HG03571 (cell line): ENCODE measurements around the gene STIM1.

Experiments
- ATAC-seq: cut with Tn5 transposase; IDR thresholded peaks from one replicate; pipeline ENCODE4 v1.9.1; 2021; ENCODE audit not compliant: unreplicated experiment

STIM1 gene

GRCh38 chr11:4061700-4062099, 206.2 kb downstream of the STIM1 start:
- no peak for ATAC-seq

DNA sequence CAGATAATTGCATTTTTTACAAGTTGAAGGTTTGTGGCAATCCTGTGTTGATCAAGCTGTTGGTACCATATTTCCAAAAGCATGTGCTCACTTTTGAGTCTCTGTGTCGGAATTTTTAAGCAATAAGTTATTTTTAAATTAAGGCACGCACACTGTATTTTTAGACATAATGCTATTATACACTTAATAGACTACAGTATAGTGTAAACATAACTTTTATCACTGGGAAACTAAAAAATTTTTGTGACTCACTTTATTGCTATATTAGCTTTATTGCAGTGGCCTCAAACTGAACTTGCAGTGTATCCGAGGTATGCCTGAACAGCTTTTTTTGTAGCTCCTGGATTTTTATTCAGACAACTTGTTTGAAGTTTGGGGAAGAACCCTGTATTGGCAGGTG, 207.9 kb downstream of the STIM1 start:
- no peak for ATAC-seq

GRCh38 chr11:4064278-4064955, 209.0 kb downstream of the STIM1 start:
- no peak for ATAC-seq

GRCh38 chr11:4065086-4065485, 209.6 kb downstream of the STIM1 start:
- no peak for ATAC-seq

DNA sequence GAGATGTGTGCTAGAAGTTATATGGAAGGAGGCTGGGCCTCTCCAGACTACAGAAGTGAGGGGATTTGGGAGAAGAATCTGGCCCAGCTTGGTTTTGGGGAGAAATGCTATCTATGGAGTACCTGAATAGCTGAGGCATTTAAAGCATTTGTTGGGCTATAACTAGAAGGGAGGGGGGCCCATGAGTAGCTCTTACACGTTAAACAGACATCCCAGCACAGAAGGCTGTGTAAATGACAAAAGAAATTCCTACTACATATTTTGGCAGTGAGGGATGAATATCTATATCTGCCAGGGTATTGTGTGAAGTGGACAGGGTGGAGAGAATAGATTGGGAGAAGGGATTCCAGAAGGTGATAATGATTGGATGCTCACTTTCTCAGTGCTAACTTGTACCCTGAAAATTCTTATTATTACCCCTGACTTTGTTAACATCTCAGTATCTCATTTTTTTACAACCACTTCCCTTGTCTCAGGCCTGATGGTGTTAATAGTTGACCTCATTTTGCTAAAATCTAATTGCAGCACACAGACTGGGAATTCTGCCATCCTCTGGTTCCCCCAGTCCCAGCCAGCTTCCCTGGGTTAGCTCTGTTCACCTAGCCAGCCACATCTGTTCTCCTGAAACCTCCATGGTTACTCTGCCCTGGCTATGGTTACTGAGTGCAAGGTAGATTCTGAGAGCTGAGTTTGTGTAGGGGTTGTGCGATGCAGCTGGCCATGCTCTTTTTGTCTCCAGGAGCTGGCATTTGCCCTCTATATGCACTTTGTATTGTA, 210.3 kb downstream of the STIM1 start:
- no peak for ATAC-seq

- ATAC-seq: no peak
Observed at GRCh38 chr11:4066910-4067309, 211.4 kb downstream of the STIM1 start.

DNA sequence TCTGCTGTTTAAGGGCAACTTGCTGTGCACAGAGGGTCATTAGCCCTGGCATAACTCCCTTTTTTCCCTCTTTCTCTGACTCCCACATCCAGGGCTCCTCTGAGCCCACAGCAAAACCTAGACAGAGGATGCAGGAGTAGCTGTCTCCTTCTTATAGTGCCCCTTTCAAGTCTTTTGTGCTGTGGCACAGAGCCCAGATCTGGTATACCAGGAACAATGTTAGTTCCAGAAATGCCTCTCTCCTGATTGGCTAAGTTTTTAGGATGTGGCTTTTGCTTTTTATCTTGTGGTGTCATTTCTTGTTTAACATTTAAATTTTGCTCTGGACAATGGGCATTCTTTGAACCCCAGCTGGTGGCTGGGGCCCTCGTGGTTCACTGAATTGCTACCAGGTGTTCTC, 213.5 kb downstream of the STIM1 start:
- ATAC-seq: no peak

DNA sequence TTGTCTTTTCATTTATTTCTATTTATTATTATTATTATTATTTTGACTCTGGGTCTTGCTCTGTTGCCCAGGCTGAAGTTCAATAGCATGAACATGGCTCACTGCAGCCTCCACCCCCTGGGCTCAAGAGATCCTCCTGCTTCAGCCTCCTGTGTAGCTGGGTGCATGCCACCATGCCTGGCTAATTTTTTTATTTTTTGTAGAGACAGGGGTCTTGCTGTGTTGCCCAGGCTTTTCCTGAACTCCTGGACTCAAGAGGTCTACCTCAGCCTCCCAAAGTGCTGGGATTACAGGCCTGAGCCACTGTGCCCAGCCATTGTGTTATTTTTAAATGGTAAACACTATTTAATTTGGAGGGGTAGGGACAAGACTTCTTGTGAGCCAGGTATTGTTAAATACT, 215.9 kb downstream of the STIM1 start:
- ATAC-seq: no peak

DNA sequence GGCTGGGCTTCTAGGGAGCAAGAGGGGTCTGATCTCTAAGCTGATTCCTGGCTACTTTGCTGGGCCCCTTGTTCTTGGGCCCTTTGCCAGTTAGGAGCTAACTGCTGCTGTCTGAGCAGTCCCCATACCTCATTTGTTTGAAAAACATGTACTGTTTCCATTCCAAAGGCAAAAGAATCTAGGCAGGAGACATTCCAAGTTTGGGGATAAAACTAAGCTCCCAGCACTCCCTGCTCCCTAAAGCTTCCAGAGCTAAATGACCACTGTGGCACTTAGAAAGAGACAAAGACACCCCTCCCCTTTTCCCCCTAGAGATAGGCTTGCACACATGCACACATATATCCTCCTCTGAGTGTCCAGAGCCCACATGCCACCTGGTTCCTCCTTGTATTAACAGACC, 216.4 kb downstream of the STIM1 start:
- no peak for ATAC-seq

GRCh38 chr11:4072668-4073285, 217.3 kb downstream of the STIM1 start:
- ATAC-seq: no peak

GRCh38 chr11:4074266-4074665, 218.8 kb downstream of the STIM1 start:
- no peak for ATAC-seq

GRCh38 chr11:4076774-4077173, 221.3 kb downstream of the STIM1 start:
- ATAC-seq: no peak

DNA sequence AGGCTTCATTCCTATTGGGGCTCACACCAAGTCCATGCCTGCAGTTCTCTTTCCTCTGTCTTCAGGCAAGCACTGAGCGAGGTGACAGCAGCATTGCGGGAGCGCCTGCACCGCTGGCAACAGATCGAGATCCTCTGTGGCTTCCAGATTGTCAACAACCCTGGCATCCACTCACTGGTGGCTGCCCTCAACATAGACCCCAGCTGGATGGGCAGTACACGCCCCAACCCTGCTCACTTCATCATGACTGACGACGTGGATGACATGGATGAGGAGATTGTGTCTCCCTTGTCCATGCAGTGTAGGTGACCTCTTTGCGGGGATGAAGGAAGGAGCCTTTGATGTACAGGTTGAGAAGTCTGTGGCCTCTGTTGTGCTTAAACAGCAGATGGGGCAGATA, 227.7 kb downstream of the STIM1 start:
- ATAC-seq: no peak

GRCh38 chr11:4084406-4085125, 229.1 kb downstream of the STIM1 start:
- no peak for ATAC-seq

DNA sequence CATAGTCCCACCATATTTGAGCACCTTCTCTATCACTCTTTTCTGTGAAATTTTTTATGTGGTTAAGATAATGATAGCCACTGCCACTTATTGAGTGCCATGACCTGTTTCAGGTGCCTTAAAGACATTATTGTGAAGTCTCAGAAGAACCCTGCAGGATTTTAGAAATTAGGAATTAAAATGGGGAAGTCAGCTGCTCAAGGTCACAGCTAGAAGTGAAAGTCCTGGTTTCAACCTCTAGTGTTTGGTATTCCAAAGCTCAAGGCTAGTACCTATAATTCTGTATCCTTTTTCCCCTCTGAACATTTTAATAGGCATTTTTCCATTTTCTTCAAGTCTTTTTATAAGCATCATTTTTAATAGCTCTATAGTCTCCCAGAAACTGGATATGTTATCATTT, 230.1 kb downstream of the STIM1 start:
- ATAC-seq: no peak

GRCh38 chr11:4086575-4087353, 231.3 kb downstream of the STIM1 start:
- ATAC-seq: no peak

- no peak for ATAC-seq
Observed at GRCh38 chr11:4087551-4087950, 232.1 kb downstream of the STIM1 start.

- no peak for ATAC-seq
Observed at GRCh38 chr11:4090258-4090657, 234.8 kb downstream of the STIM1 start.

GRCh38 chr11:4092026-4092425, 236.6 kb downstream of the STIM1 start:
- no peak for ATAC-seq

- ATAC-seq: no peak
Observed at GRCh38 chr11:4093519-4094347, 238.3 kb downstream of the STIM1 start.
